ENCODE results near the gene TAOK1.

DNA sequence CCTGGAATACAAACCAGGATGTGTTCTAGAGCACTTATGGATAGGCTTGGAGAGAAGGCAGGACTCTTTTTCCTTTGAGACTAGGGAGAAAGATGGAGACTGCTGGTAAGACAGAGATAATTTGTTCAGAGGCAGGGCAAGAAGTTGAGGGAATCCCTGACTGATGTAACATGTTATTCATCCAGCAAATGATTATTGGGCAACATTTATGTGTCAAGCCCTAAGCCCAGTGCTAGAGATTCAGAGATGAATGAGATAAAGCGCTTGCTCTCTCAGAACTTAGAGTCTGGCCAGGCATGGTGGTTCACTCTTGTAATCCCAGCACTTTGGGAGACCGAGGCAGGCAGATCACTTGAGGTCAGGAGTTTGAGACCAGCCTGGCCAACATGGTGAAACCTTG is 48.4 kb upstream of the TAOK1 start:
- TF ChIP-seq, protein P1, sequence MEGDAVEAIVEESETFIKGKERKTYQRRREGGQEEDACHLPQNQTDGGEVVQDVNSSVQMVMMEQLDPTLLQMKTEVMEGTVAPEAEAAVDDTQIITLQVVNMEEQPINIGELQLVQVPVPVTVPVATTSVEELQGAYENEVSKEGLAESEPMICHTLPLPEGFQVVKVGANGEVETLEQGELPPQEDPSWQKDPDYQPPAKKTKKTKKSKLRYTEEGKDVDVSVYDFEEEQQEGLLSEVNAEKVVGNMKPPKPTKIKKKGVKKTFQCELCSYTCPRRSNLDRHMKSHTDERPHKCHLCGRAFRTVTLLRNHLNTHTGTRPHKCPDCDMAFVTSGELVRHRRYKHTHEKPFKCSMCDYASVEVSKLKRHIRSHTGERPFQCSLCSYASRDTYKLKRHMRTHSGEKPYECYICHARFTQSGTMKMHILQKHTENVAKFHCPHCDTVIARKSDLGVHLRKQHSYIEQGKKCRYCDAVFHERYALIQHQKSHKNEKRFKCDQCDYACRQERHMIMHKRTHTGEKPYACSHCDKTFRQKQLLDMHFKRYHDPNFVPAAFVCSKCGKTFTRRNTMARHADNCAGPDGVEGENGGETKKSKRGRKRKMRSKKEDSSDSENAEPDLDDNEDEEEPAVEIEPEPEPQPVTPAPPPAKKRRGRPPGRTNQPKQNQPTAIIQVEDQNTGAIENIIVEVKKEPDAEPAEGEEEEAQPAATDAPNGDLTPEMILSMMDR (IDR thresholded peaks at IDR 0.05): no peak
- no peak for TF ChIP-seq ZNF416 (CRISPR knock-in tag; IDR thresholded peaks at IDR 0.05)
- TF ChIP-seq, protein P2, sequence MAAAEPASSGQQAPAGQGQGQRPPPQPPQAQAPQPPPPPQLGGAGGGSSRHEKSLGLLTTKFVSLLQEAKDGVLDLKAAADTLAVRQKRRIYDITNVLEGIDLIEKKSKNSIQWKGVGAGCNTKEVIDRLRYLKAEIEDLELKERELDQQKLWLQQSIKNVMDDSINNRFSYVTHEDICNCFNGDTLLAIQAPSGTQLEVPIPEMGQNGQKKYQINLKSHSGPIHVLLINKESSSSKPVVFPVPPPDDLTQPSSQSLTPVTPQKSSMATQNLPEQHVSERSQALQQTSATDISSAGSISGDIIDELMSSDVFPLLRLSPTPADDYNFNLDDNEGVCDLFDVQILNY (CRISPR knock-in tag; IDR thresholded peaks at IDR 0.05): no peak
- TF ChIP-seq GRHL2 (CRISPR knock-in tag; IDR thresholded peaks at IDR 0.05; ENCODE audit: insufficient replicate concordance, severe bottlenecking): no peak
- no peak for TF ChIP-seq ELF4 (CRISPR knock-in tag; IDR thresholded peaks at IDR 0.05; ENCODE audit: low read depth)
- TF ChIP-seq, protein P3, sequence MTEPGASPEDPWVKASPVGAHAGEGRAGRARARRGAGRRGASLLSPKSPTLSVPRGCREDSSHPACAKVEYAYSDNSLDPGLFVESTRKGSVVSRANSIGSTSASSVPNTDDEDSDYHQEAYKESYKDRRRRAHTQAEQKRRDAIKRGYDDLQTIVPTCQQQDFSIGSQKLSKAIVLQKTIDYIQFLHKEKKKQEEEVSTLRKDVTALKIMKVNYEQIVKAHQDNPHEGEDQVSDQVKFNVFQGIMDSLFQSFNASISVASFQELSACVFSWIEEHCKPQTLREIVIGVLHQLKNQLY (CRISPR knock-in tag; IDR thresholded peaks at IDR 0.05): no peak
- TF ChIP-seq ZNF121 (CRISPR knock-in tag; IDR thresholded peaks at IDR 0.05): no peak
- no peak for TF ChIP-seq ZBTB21 (CRISPR knock-in tag; IDR thresholded peaks at IDR 0.05; ENCODE audit: borderline replicate concordance)
- no peak for TF ChIP-seq IRF2 (CRISPR knock-in tag; IDR thresholded peaks at IDR 0.05; ENCODE audit: borderline replicate concordance, low read depth)
- TF ChIP-seq, protein P4, sequence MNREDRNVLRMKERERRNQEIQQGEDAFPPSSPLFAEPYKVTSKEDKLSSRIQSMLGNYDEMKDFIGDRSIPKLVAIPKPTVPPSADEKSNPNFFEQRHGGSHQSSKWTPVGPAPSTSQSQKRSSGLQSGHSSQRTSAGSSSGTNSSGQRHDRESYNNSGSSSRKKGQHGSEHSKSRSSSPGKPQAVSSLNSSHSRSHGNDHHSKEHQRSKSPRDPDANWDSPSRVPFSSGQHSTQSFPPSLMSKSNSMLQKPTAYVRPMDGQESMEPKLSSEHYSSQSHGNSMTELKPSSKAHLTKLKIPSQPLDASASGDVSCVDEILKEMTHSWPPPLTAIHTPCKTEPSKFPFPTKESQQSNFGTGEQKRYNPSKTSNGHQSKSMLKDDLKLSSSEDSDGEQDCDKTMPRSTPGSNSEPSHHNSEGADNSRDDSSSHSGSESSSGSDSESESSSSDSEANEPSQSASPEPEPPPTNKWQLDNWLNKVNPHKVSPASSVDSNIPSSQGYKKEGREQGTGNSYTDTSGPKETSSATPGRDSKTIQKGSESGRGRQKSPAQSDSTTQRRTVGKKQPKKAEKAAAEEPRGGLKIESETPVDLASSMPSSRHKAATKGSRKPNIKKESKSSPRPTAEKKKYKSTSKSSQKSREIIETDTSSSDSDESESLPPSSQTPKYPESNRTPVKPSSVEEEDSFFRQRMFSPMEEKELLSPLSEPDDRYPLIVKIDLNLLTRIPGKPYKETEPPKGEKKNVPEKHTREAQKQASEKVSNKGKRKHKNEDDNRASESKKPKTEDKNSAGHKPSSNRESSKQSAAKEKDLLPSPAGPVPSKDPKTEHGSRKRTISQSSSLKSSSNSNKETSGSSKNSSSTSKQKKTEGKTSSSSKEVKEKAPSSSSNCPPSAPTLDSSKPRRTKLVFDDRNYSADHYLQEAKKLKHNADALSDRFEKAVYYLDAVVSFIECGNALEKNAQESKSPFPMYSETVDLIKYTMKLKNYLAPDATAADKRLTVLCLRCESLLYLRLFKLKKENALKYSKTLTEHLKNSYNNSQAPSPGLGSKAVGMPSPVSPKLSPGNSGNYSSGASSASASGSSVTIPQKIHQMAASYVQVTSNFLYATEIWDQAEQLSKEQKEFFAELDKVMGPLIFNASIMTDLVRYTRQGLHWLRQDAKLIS (CRISPR knock-in tag; IDR thresholded peaks at IDR 0.05; ENCODE audit: borderline replicate concordance): no peak
- TF ChIP-seq, protein P5, sequence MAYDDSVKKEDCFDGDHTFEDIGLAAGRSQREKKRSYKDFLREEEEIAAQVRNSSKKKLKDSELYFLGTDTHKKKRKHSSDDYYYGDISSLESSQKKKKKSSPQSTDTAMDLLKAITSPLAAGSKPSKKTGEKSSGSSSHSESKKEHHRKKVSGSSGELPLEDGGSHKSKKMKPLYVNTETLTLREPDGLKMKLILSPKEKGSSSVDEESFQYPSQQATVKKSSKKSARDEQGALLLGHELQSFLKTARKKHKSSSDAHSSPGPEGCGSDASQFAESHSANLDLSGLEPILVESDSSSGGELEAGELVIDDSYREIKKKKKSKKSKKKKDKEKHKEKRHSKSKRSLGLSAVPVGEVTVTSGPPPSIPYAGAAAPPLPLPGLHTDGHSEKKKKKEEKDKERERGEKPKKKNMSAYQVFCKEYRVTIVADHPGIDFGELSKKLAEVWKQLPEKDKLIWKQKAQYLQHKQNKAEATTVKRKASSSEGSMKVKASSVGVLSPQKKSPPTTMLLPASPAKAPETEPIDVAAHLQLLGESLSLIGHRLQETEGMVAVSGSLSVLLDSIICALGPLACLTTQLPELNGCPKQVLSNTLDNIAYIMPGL (CRISPR knock-in tag; IDR thresholded peaks at IDR 0.05): no peak
- TF ChIP-seq, protein P6, sequence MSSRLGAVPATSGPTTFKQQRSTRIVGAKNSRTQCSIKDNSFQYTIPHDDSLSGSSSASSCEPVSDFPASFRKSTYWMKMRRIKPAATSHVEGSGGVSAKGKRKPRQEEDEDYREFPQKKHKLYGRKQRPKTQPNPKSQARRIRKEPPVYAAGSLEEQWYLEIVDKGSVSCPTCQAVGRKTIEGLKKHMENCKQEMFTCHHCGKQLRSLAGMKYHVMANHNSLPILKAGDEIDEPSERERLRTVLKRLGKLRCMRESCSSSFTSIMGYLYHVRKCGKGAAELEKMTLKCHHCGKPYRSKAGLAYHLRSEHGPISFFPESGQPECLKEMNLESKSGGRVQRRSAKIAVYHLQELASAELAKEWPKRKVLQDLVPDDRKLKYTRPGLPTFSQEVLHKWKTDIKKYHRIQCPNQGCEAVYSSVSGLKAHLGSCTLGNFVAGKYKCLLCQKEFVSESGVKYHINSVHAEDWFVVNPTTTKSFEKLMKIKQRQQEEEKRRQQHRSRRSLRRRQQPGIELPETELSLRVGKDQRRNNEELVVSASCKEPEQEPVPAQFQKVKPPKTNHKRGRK (CRISPR knock-in tag; IDR thresholded peaks at IDR 0.05; ENCODE audit: borderline replicate concordance): no peak
- TF ChIP-seq ETV6 (CRISPR knock-in tag; IDR thresholded peaks at IDR 0.05): no peak
- TF ChIP-seq JUN (CRISPR knock-in tag; IDR thresholded peaks at IDR 0.05): no peak
